ENCODE results near the gene HYDIN.
"Not testable (repeated sequence)": the region's sequence is repeated elsewhere in the genome, so short reads cannot be mapped to it uniquely, and the experiment has no call there.

DNA sequence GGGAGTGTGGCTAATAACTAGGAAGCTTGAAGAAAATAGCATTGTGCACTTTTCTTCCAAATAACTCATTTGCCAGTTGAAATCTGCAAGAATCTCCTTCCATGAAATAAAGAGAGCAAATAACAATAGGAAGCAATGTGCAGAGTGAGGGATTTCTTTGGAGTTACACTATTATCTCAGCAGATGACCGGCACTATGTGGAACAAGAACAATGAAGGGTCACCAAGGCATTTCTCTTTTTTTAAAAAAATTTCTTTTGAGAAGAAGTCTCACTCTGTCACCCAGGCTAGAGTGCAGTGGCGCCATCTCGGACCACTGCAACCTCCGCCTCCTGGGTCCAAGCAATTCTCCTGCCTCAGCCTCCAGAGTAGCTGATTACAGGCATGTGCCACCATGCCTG, 192.1 kb downstream of the HYDIN start:
- TF ChIP-seq, protein P1, sequence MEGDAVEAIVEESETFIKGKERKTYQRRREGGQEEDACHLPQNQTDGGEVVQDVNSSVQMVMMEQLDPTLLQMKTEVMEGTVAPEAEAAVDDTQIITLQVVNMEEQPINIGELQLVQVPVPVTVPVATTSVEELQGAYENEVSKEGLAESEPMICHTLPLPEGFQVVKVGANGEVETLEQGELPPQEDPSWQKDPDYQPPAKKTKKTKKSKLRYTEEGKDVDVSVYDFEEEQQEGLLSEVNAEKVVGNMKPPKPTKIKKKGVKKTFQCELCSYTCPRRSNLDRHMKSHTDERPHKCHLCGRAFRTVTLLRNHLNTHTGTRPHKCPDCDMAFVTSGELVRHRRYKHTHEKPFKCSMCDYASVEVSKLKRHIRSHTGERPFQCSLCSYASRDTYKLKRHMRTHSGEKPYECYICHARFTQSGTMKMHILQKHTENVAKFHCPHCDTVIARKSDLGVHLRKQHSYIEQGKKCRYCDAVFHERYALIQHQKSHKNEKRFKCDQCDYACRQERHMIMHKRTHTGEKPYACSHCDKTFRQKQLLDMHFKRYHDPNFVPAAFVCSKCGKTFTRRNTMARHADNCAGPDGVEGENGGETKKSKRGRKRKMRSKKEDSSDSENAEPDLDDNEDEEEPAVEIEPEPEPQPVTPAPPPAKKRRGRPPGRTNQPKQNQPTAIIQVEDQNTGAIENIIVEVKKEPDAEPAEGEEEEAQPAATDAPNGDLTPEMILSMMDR (IDR thresholded peaks at IDR 0.05; ENCODE audit: poor library complexity, severe bottlenecking): not testable (repeated sequence)
- not testable (repeated sequence) for TF ChIP-seq POLR2AphosphoS5 (IDR thresholded peaks at IDR 0.05)
